IMR-90 (cell line): ENCODE data around the gene ZBTB1. TPM values are rescaled to one million over a fixed set of nuclear protein-coding genes. Genes with fewer than 3 reads are reported as not detected.

Source experiments
- ATAC-seq: fragments of 200-7000 bp; cut with Tn5 transposase; 2 replicates; pipeline ENCODE4 v1.9.1; 2020; ENCODE audit warnings: low read depth, mild to moderate bottlenecking, moderate library complexity
- BruUV-seq: library from RNA; stranded (reverse); fragments of 400-500 nt; replicated peaks from 2 replicates; lab custom pipeline; 2021; lab: Mats Ljungman, UMichigan
- CTCF ChIA-PET: fragments of 300-600 bp; formaldehyde crosslinking; extraction: SDS; loops from one replicate; lab custom pipeline; 2021; ENCODE audit warnings: antibody characterized with exemption; lab: Yijun Ruan, JAX
- POLR2A ChIA-PET: fragments of 300-600 bp; sonication (Branson Sonifier 250); formaldehyde crosslinking; loops from one replicate; lab custom pipeline; 2022; ENCODE audit warnings: antibody characterized with exemption; ENCODE audit not compliant: unreplicated experiment; lab: Charles Lee
- DNase-seq: peaks from one replicate; pipeline ENCODE4 v3.0.0; 2013
- H2AFZ ChIP-seq: replicated peaks from 2 replicates; pipeline ENCODE3; 2013; ENCODE audit warnings: low read length, mild to moderate bottlenecking; ENCODE audit not compliant: poor library complexity
- H2AK5ac ChIP-seq: 2 replicates; pipeline ENCODE4 v1.6.1; 2013; ENCODE audit warnings: low read depth, low read length, inconsistent platforms
- H2AK9ac ChIP-seq: replicated peaks from 2 replicates; pipeline ENCODE3; 2013; ENCODE audit warnings: mild to moderate bottlenecking, low read depth, low read length, moderate library complexity; ENCODE audit not compliant: poor library complexity
- H2BK120ac ChIP-seq: 2 replicates; pipeline ENCODE4 v1.6.1; 2013; ENCODE audit warnings: low read depth, low read length, inconsistent platforms
- H2BK15ac ChIP-seq: 3 replicates; pipeline ENCODE4 v1.6.1; 2013; ENCODE audit warnings: low read depth, low read length, inconsistent platforms
- H2BK20ac ChIP-seq: 2 replicates; pipeline ENCODE4 v1.6.1; 2013; ENCODE audit warnings: low read depth, mild to moderate bottlenecking, inconsistent platforms, low read length, moderate library complexity
- H2BK5ac ChIP-seq: 2 replicates; pipeline ENCODE4 v1.6.1; 2013; ENCODE audit warnings: mild to moderate bottlenecking, low read depth, low read length, inconsistent platforms; ENCODE audit not compliant: poor library complexity, severe bottlenecking
- H3K14ac ChIP-seq: replicated peaks from 2 replicates; pipeline ENCODE4 v1.6.1; 2013; ENCODE audit warnings: low read depth, low read length, inconsistent platforms
- H3K18ac ChIP-seq: 2 replicates; pipeline ENCODE4 v1.6.1; 2013; ENCODE audit warnings: low read depth, low read length, control low read depth
- H3K23ac ChIP-seq: 2 replicates; pipeline ENCODE4 v1.6.1; 2013; ENCODE audit warnings: low read depth, low read length, inconsistent platforms
- H3K27ac ChIP-seq: 2 replicates; pipeline ENCODE4 v1.5.1; 2013; ENCODE audit warnings: mild to moderate bottlenecking, control low read depth, low read length; ENCODE audit not compliant: insufficient read depth
- H3K27me3 ChIP-seq: 2 replicates; pipeline ENCODE4 v1.6.1; 2013; ENCODE audit warnings: low read length; ENCODE audit not compliant: control insufficient read depth, insufficient read depth
- H3K36me3 ChIP-seq: 2 replicates; pipeline ENCODE4 v1.6.1; 2013; ENCODE audit warnings: low read length, mixed read lengths; ENCODE audit not compliant: control insufficient read depth, insufficient read depth
- H3K4ac ChIP-seq: 2 replicates; pipeline ENCODE4 v1.6.1; 2013; ENCODE audit warnings: low read depth, low read length, inconsistent platforms
- H3K4me1 ChIP-seq: 2 replicates; pipeline ENCODE4 v1.6.1; 2013; ENCODE audit warnings: low read length, mixed read lengths; ENCODE audit not compliant: control insufficient read depth, insufficient read depth
- H3K4me2 ChIP-seq: 2 replicates; pipeline ENCODE4 v1.6.1; 2013; ENCODE audit warnings: low read depth, mild to moderate bottlenecking, control low read depth, low read length, moderate library complexity
- H3K4me3 ChIP-seq: 2 replicates; pipeline ENCODE4 v1.5.1; 2013; ENCODE audit warnings: low read depth, mild to moderate bottlenecking, control low read depth, low read length, moderate library complexity; ENCODE audit not compliant: insufficient read depth
- H3K56ac ChIP-seq: 2 replicates; pipeline ENCODE4 v1.6.1; 2013; ENCODE audit warnings: low read length, inconsistent platforms; ENCODE audit not compliant: insufficient read depth; ENCODE audit errors: extremely low read depth
- H3K79me1 ChIP-seq, 2 experiments: 2 replicates each; pipeline ENCODE4 v1.6.1; 2013; ENCODE audit warnings: low read length in 2 of 2, inconsistent platforms in 1 of 2, low read depth in 1 of 2
- H3K9ac ChIP-seq: 2 replicates; pipeline ENCODE4 v1.6.1; 2013; ENCODE audit warnings: low read depth, low read length, control low read depth
- H3K9me1 ChIP-seq: 2 replicates; pipeline ENCODE4 v1.6.1; 2013; ENCODE audit warnings: low read length, inconsistent platforms; ENCODE audit not compliant: insufficient read depth
- H3K9me3 ChIP-seq: 2 replicates; pipeline ENCODE4 v1.6.1; 2013; ENCODE audit warnings: low read length; ENCODE audit not compliant: control insufficient read depth, insufficient read depth
- H4K20me1 ChIP-seq: 2 replicates; pipeline ENCODE4 v1.6.1; 2013; ENCODE audit warnings: low read length, inconsistent platforms; ENCODE audit not compliant: insufficient read depth
- H4K5ac ChIP-seq: 2 replicates; pipeline ENCODE4 v1.6.1; 2013; ENCODE audit warnings: mild to moderate bottlenecking, low read depth, low read length, control low read depth
- H4K8ac ChIP-seq, 2 experiments: 2 replicates each; pipeline ENCODE4 v1.6.1; 2013; ENCODE audit warnings: low read depth in 2 of 2, low read length in 2 of 2, control low read depth in 1 of 2, inconsistent platforms in 1 of 2
- H4K91ac ChIP-seq: 2 replicates; pipeline ENCODE4 v1.6.1; 2013; ENCODE audit warnings: low read depth, low read length, inconsistent platforms; ENCODE audit not compliant: insufficient read depth
- CEBPB ChIP-seq: IDR thresholded peaks from 2 replicates; pipeline ENCODE4 v1.6.1; 2012; ENCODE audit warnings: low read depth, low read length, improper control_type of control experiment
- CHD1 ChIP-seq: IDR thresholded peaks from 2 replicates; pipeline ENCODE4 v1.6.1; 2012; ENCODE audit warnings: low read depth, low read length, improper control_type of control experiment
- RAD21 ChIP-seq: IDR thresholded peaks from 2 replicates; pipeline ENCODE4 v1.6.1; 2012; ENCODE audit warnings: low read length, improper control_type of control experiment
- WGBS, 2 experiments: methylation state at CpG; one replicate each; pipeline versions ENCODE4 v1.1.5 to v1.1.7; 2013; ENCODE audit warnings: missing lambda C conversion rate in 2 of 2; ENCODE audit not compliant: insufficient read length in 1 of 2; ENCODE audit errors: extremely low coverage in 2 of 2; 5-methylcytosine and 5-hydroxymethylcytosine counted together
- dilution Hi-C: fragments of 300-500 bp; cut with HindIII; formaldehyde crosslinking; loops from one replicate; pipeline ENCODE4 v1.14.3; 2018; ENCODE audit warnings: low sequenced_read_pairs; ENCODE audit not compliant: unreplicated experiment
- in situ Hi-C: fragments of 300-500 bp; cut with MboI; formaldehyde crosslinking; loops from 3 replicates; pipeline ENCODE4 v1.14.3; 2019; ENCODE audit warnings: low sequenced_read_pairs, inconsistent platforms, mixed read lengths
- intact Hi-C: fragments of 100-400 bp; cut with micrococcal nuclease; formaldehyde crosslinking; loops from 2 replicates; pipeline ENCODE4 v1.10.0; 2022
- polyA plus RNA-seq, 3 experiments: library from polyadenylated mRNA; depleted of rRNA; stranded (reverse); fragments of >200 nt; gene quantifications; 2 replicates each; pipeline ENCODE4 v1.2.3, GENCODE V29; 2012; ENCODE audit warnings: low replicate concordance in 1 of 3
- total RNA-seq: library from RNA; depleted of rRNA; stranded (reverse); fragments of >200 nt; gene quantifications from 2 replicates; pipeline ENCODE4 v1.2.3, GENCODE V29; 2012
- TF ChIP-seq, protein P1 (sequence below): conservative IDR thresholded peaks from 2 replicates; pipeline ENCODE4 v1.5.1; 2012; ENCODE audit warnings: mild to moderate bottlenecking, low read depth, low read length, improper control_type of control experiment
- TF ChIP-seq, protein P2 (sequence below): fragments of 150-350 bp; IDR thresholded peaks from 2 replicates; pipeline ENCODE4 v1.6.1; 2017; ENCODE audit warnings: mild to moderate bottlenecking, antibody characterized with exemption, low read length, low read depth

ZBTB1 gene
- total and polyA plus RNA-seq, 2 of the 4 experiments (the other 2 are of a cell fraction): 19.0 to 37.3 TPM

DNA sequence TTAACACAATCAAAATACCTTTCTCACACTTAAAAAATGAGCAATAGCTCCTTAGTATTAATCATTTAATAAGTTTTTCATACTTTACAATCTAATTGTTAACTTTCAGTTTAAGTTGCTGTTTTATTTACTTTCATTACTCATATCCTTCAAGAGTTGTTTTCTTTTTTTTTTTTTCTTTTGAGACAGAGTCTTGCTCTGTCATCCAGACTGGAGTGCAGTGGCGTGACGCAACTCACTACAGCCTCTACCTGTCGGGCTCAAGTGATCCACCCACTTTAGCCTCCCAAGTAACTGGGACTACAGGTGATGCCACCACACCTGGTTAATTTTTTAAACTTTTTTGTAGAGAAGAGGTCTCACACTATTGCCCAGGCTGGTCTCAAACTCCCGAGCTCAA is 16.1 kb downstream of the ZBTB1 start:
- Histone ChIP-seq H3K56ac (no peak overlapping the region), H3K36me3 (peaks cover 17% of the 10 kb centered on the region), H2AK9ac (no peak overlapping the region), H3K14ac (no peak overlapping the region), H2BK120ac (no peak overlapping the region), H2BK20ac (no peak overlapping the region), H3K4me2 (no peak overlapping the region), H4K5ac (no peak overlapping the region), H3K4me1 (peaks cover 3% of the 10 kb centered on the region; the same call in 1 of the 2 replicates), H2BK15ac (no peak overlapping the region), H4K8ac (no peak overlapping the region), H3K18ac (no peak overlapping the region), H3K9ac (no peak overlapping the region), H3K4ac (no peak overlapping the region), H3K4me3 (no peak overlapping the region), H4K20me1 (peaks cover 70% of the 10 kb centered on the region), H3K27ac (no peak overlapping the region), H2BK5ac (no peak overlapping the region), H3K27me3 (no peaks in the 10 kb centered on the region), H3K79me1 (peaks cover 24 to 58% of the 10 kb centered on the region in 2 experiments), H3K23ac (no peak overlapping the region), H3K9me1 (peaks cover 11% of the 10 kb centered on the region; the same call in 1 of the 2 replicates), H2AFZ (no peak overlapping the region), H3K9me3 (no peaks in the 10 kb centered on the region), H4K91ac (no peak overlapping the region), H2AK5ac (no peak overlapping the region)
- in situ Hi-C loops: no loop called here
- ATAC-seq (no peak), DNase-seq (no peak)
- TF ChIP-seq, protein P1, sequence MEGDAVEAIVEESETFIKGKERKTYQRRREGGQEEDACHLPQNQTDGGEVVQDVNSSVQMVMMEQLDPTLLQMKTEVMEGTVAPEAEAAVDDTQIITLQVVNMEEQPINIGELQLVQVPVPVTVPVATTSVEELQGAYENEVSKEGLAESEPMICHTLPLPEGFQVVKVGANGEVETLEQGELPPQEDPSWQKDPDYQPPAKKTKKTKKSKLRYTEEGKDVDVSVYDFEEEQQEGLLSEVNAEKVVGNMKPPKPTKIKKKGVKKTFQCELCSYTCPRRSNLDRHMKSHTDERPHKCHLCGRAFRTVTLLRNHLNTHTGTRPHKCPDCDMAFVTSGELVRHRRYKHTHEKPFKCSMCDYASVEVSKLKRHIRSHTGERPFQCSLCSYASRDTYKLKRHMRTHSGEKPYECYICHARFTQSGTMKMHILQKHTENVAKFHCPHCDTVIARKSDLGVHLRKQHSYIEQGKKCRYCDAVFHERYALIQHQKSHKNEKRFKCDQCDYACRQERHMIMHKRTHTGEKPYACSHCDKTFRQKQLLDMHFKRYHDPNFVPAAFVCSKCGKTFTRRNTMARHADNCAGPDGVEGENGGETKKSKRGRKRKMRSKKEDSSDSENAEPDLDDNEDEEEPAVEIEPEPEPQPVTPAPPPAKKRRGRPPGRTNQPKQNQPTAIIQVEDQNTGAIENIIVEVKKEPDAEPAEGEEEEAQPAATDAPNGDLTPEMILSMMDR: no peak
- no peak for TF ChIP-seq RAD21
- peak; percentile 73 for TF ChIP-seq CEBPB
- TF ChIP-seq CHD1: no peak
- TF ChIP-seq, protein P2, sequence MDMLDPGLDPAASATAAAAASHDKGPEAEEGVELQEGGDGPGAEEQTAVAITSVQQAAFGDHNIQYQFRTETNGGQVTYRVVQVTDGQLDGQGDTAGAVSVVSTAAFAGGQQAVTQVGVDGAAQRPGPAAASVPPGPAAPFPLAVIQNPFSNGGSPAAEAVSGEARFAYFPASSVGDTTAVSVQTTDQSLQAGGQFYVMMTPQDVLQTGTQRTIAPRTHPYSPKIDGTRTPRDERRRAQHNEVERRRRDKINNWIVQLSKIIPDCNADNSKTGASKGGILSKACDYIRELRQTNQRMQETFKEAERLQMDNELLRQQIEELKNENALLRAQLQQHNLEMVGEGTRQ: no peak
- dilution Hi-C loops: no loop called here
- intact Hi-C loops: no loop called here
- ChIA-PET CTCF (no interaction called here), POLR2A (no interaction called here)
- no TSS peak for BruUV-seq
- WGBS, 2 experiments: no CpG with 5 or more reads among the region's 4 CpGs
